HG03045 (cell line): ENCODE results near the gene UXS1.
"Not testable (repeated sequence)": the region's sequence is repeated elsewhere in the genome, so short reads cannot be mapped to it uniquely, and the experiment has no call there.

ENCODE experiments used
- ATAC-seq: cut with Tn5 transposase; IDR thresholded peaks from one replicate; pipeline ENCODE4 v1.9.1; 2021; ENCODE audit warnings: mild to moderate bottlenecking, moderate library complexity; ENCODE audit not compliant: unreplicated experiment

The UXS1 gene

GRCh38 chr2:106137731-106138521, 56.2 kb downstream of the UXS1 start:
- no peak for ATAC-seq

- not testable (repeated sequence) for ATAC-seq
Observed at GRCh38 chr2:106131192-106131591, 62.9 kb downstream of the UXS1 start.

GRCh38 chr2:106130251-106130998, 63.7 kb downstream of the UXS1 start:
- ATAC-seq = no peak

- ATAC-seq = no peak
Observed at GRCh38 chr2:106129592-106129991, 64.5 kb downstream of the UXS1 start.

- no peak for ATAC-seq
Observed at GRCh38 chr2:106129150-106129549, 65.0 kb downstream of the UXS1 start.

GRCh38 chr2:106127776-106128268, 66.3 kb downstream of the UXS1 start:
- ATAC-seq = no peak

- ATAC-seq = no peak
Observed at GRCh38 chr2:106127282-106127771, 66.8 kb downstream of the UXS1 start.

- no peak for ATAC-seq
Observed at GRCh38 chr2:106126705-106127281, 67.3 kb downstream of the UXS1 start.

- ATAC-seq = no peak
Observed at GRCh38 chr2:106126295-106126694, 67.8 kb downstream of the UXS1 start.

GRCh38 chr2:106124905-106125549, 69.1 kb downstream of the UXS1 start:
- no peak for ATAC-seq

GRCh38 chr2:106124106-106124756, 69.9 kb downstream of the UXS1 start:
- ATAC-seq = no peak

- no peak for ATAC-seq
Observed at GRCh38 chr2:106122157-106122556, 71.9 kb downstream of the UXS1 start.

GRCh38 chr2:106120432-106120831, 73.7 kb downstream of the UXS1 start:
- no peak for ATAC-seq

- no peak for ATAC-seq
Observed at GRCh38 chr2:106119074-106119473, 75.0 kb downstream of the UXS1 start.

- ATAC-seq = no peak
Observed at GRCh38 chr2:106117882-106118684, 76.0 kb downstream of the UXS1 start.

GRCh38 chr2:106117347-106117746, 76.8 kb downstream of the UXS1 start:
- ATAC-seq = no peak

GRCh38 chr2:106116248-106116647, 77.9 kb downstream of the UXS1 start:
- ATAC-seq = no peak

GRCh38 chr2:106115665-106116064, 78.4 kb downstream of the UXS1 start:
- no peak for ATAC-seq

- ATAC-seq = peak; percentile 74
Observed at GRCh38 chr2:106115250-106115649, 78.9 kb downstream of the UXS1 start.

- ATAC-seq = no peak
Observed at GRCh38 chr2:106114166-106114565, 79.9 kb downstream of the UXS1 start.
